Left ventricle myocardium superior (tissue), 1 donor: ENCODE results near the gene FADS3. TPM values are rescaled to one million over a fixed set of nuclear protein-coding genes. Genes with fewer than 3 reads are reported as not detected.
A peak's percentile ranks its signal among the peaks of the same experiment; 100 is the strongest.

Experiments
- ATAC-seq: fragments of 200-7000 bp; cut with Tn5 transposase; one replicate; pipeline ENCODE4 v1.9.1; 2020; ENCODE audit warnings: mild to moderate bottlenecking, moderate library complexity
- DNase-seq: peaks from one replicate; pipeline ENCODE4 v3.0.0-alpha.2; 2020
- intact Hi-C: fragments of 100-400 bp; cut with micrococcal nuclease; formaldehyde crosslinking; loops from one replicate; pipeline ENCODE4 v1.11.0; 2022
- total RNA-seq: library from RNA; stranded (reverse); fragmentation: NEBNext Ultra II Directional; extraction: Animal tissue kit (Norgen Biotek cat#: 25700); gene quantifications from one replicate; pipeline ENCODE4 v1.2.1, GENCODE V29; 2021
- donor health status: DM: no; HTN: yes; CAD: no; lungs with severe emphysema.

Gene FADS3
- total RNA-seq, 1 donor from 2014 or later = 69.7 TPM

- intact Hi-C loops = no loop called here
- no peak for DNase-seq
- no peak for ATAC-seq
These were observed 42.7 kb downstream of the FADS3 start for GRCh38 chr11:61848631-61849030.

DNA sequence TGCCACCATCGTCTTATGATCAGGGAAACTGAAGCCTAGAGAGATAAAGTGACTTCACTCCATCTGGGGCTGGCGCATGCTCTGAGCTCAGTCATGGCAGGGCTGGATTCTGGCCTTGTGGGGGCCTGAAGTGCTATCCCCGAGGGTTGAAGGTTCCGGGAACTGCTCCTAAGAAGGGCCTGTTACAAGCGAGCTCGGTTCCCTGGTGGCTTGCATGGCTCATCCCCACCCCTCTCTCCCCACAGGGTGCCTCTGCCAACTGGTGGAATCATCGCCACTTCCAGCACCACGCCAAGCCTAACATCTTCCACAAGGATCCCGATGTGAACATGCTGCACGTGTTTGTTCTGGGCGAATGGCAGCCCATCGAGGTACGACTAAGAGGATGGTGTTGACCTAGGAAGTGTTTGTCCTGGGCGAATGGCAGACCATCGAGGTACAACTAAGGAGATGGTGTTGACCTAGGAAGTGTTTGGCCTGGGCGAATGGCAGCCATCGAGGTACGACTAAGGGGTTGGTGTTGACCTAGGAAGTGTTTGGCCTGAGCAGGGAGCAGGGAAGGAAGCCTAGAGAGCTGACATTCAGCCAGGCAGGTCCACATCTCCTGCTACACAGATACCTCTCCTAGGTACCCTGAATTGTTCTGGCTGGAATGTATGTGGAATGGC lies 43.3 kb downstream of the FADS3 start:
- intact Hi-C loops = no loop called here
- no peak for ATAC-seq
- DNase-seq = no peak

GRCh38 chr11:61846362-61847020 lies 44.9 kb downstream of the FADS3 start:
- ATAC-seq = no peak
- intact Hi-C loops = no loop called here
- no peak for DNase-seq

GRCh38 chr11:61844909-61845565 lies 46.3 kb downstream of the FADS3 start:
- DNase-seq (no peak), ATAC-seq (no peak)
- intact Hi-C loops = no loop called here

DNA sequence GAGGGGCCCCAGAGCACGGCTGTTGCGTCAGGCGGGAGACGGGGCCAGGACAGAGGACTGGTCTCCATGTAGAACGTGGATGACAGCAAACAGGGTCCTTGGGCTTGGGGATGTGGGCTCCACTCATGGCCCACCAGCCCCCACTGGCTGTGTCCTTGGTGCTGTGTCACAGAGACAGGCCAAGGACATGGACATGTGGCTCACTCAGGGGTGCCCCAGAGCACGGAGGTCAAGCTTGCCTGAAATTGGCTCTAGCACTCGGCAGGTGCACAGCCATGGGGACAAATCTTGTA lies 48.9 kb downstream of the FADS3 start:
- ATAC-seq (peak; percentile 43), DNase-seq (no peak)
- intact Hi-C loops = no loop called here

GRCh38 chr11:61841636-61842527 lies 49.5 kb downstream of the FADS3 start:
- peak; percentile 89 for ATAC-seq
- DNase-seq = peak; percentile 61
- intact Hi-C loops = no loop called here

GRCh38 chr11:61840371-61840770 lies 51.0 kb downstream of the FADS3 start:
- intact Hi-C loops = no loop called here
- no peak for DNase-seq
- no peak for ATAC-seq

GRCh38 chr11:61839742-61840141 lies 51.6 kb downstream of the FADS3 start:
- no peak for ATAC-seq
- DNase-seq = no peak
- intact Hi-C loops = no loop called here

DNA sequence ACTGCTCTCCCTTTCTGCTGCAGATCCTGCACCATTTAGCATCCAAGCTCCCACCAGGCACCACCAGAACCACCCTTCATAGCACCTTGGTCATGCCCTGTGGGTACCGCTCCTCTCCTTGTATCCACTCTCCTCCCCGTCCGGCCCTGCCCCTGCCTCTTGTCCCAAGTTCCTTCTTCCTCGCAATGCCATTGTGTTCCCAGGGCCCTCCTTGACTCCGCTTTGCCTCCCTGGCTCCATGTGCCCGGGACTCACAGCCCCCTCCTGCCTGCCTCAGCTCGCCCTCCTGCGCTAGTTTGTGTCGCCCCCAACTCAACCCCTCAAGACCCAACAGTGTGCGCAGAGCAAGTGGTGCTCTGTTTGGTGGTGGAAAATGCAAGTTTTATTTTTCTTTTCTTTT lies 52.4 kb downstream of the FADS3 start:
- no peak for DNase-seq
- intact Hi-C loops = no loop called here
- no peak for ATAC-seq

DNA sequence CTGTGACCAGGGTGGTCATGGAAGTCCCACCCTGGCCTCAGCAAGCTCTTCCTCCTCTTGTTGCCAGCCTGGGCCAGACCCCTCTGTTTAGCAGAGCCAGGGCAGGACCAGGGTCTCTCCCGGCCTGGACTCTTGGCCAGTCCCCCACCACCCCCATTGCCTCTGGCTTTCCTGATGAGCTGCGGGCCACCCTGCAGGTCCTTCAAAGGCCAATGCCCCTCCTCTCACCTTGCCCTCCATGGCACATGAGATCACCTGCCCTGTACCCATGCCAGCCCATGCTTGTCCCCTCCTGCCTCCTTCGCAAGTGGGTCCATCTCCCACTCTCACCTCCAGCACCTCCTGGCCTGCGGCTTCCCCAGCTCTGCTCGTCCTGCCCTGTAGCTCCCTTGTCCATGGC lies 52.8 kb downstream of the FADS3 start:
- intact Hi-C loops = no loop called here
- ATAC-seq = no peak
- no peak for DNase-seq

GRCh38 chr11:61837411-61838005 lies 53.8 kb downstream of the FADS3 start:
- no peak for ATAC-seq
- intact Hi-C loops = no loop called here
- DNase-seq = no peak

DNA sequence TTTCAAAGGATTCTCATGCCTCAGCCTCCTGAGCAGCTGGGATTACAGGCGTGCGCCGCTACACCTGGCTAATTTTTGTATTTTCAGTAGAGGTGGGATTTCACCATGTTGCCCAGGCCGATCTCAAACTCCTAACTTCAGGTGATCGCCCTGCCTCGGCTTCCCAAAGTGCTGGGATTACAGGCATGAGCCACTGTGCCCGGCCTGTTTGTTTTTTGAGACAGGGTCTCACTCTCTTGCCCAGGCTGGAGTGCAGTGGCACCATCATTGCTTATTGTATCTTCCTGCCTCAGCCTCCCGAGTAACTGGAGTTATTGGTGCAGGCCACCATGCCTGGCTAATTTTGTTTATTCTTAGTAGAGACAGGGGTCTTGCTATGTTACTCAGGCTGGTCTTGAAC lies 55.2 kb downstream of the FADS3 start:
- DNase-seq (no peak), ATAC-seq (no peak)
- intact Hi-C loops = no loop called here

GRCh38 chr11:61834278-61835048 lies 56.9 kb downstream of the FADS3 start:
- peak; percentile 72 for ATAC-seq
- intact Hi-C loops = no loop called here

GRCh38 chr11:61833926-61834277 lies 57.4 kb downstream of the FADS3 start:
- intact Hi-C loops = no loop called here
- DNase-seq = no peak
- no peak for ATAC-seq

More at GRCh38 chr11:61834278-61835048, 56.9 kb downstream of the FADS3 start:
- DNase-seq = peak; percentile 73

DNA sequence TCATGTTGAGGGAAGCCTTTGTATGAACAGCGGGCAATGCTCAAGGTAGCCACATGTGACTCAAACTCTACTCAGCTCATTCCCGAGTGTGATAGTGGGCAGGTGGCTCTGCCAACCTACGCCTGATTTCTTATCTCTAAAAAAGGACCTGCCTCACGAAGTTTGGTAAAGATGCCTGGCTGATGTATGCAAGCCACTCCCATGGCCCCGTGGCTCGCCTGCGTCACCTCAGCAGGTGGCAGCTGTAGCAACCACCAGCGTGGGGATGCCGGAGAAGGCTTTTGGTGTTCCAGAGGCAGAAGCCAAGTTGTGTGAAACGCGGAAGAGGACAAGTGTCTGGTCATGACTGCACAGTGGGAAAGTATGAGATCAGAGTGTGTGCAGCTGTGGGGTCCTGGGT lies 57.9 kb downstream of the FADS3 start:
- ATAC-seq (no peak), DNase-seq (no peak)
- intact Hi-C loops = no loop called here

GRCh38 chr11:61832754-61833153 lies 58.6 kb downstream of the FADS3 start:
- peak; percentile 74 for DNase-seq
- intact Hi-C loops = no loop called here
- ATAC-seq = peak; percentile 54

GRCh38 chr11:61832207-61832606 lies 59.1 kb downstream of the FADS3 start:
- DNase-seq (no peak), ATAC-seq (no peak)
- intact Hi-C loops = no loop called here

GRCh38 chr11:61830237-61831105 lies 60.9 kb downstream of the FADS3 start:
- no peak for ATAC-seq
- intact Hi-C loops = no loop called here
- no peak for DNase-seq
